ENCODE results near the gene TXNRD3. TPM values are rescaled to one million over a fixed set of nuclear protein-coding genes. Genes with fewer than 3 reads are reported as not detected.

The TXNRD3 gene
- total RNA-seq, 1 experiment from 2014 or later = 17.0 TPM

GRCh38 chr3:126557761-126558160, 97.2 kb downstream of the TXNRD3 start:
- intact Hi-C loops (cut with micrococcal nuclease; ENCODE audit: unreplicated experiment) = no loop called here
- H3K27ac Mint-ChIP-seq (ENCODE audit: unreplicated experiment) = no peak overlapping the region
- no peaks in the 10 kb centered on the region for H3K36me3 Mint-ChIP-seq (ENCODE audit: insufficient read depth, unreplicated experiment)
- no peaks in the 10 kb centered on the region for H3K9me3 Mint-ChIP-seq (ENCODE audit: low read depth, unreplicated experiment)
- H3K4me1 Mint-ChIP-seq (ENCODE audit: low read depth, unreplicated experiment) = no peaks in the 10 kb centered on the region
- H3K4me3 Mint-ChIP-seq (ENCODE audit: low read depth, unreplicated experiment) = no peak overlapping the region
- BruUV-seq (replicated peaks) = no TSS peak
- no peak for DNase-seq
- TF ChIP-seq CTCF (IDR thresholded peaks at IDR 0.05; ENCODE audit: unreplicated experiment) = no peak
- CTCF ChIA-PET = interaction anchor here (1.2 kb wide), 1 partner anchor 14 kb away, joined by 3 read pairs; no protein-coding TSS in a partner anchor
- H3K27me3 Mint-ChIP-seq (ENCODE audit: unreplicated experiment) = peaks cover 30% of the 10 kb centered on the region

- no peak overlapping the region for H3K27ac Mint-ChIP-seq (ENCODE audit: unreplicated experiment)
Measured at GRCh38 chr3:126557415-126557745, 97.5 kb downstream of the TXNRD3 start.

More at GRCh38 chr3:126557415-126557745, 97.5 kb downstream of the TXNRD3 start:
- intact Hi-C loops (cut with micrococcal nuclease; ENCODE audit: unreplicated experiment) = no loop called here
- no peak for DNase-seq
- CTCF ChIA-PET = interaction anchor here (0.6 kb wide), 1 partner anchor 67 kb away, joined by 6 read pairs; no protein-coding TSS in a partner anchor
- no peaks in the 10 kb centered on the region for H3K4me1 Mint-ChIP-seq (ENCODE audit: low read depth, unreplicated experiment)
- no peak for TF ChIP-seq CTCF (IDR thresholded peaks at IDR 0.05; ENCODE audit: unreplicated experiment)
- peaks cover 26% of the 10 kb centered on the region for H3K27me3 Mint-ChIP-seq (ENCODE audit: unreplicated experiment)
- H3K9me3 Mint-ChIP-seq (ENCODE audit: low read depth, unreplicated experiment) = no peaks in the 10 kb centered on the region
- no peak overlapping the region for H3K4me3 Mint-ChIP-seq (ENCODE audit: low read depth, unreplicated experiment)
- H3K36me3 Mint-ChIP-seq (ENCODE audit: insufficient read depth, unreplicated experiment) = no peaks in the 10 kb centered on the region
- no TSS peak for BruUV-seq (replicated peaks)

Other genes starting within 250 kb of the TXNRD3 start
- gene ZXDC, start 179.2 kb downstream of the TXNRD3 start, total RNA-seq (2022) = 62.3 and 63.8 TPM in 2 replicates
- not detected in 2 replicates for gene UROC1, start 137.4 kb downstream of the TXNRD3 start, total RNA-seq (2022)
- 1.1 and 1.3 TPM in 2 replicates for gene CHST13, start 131.0 kb downstream of the TXNRD3 start, total RNA-seq (2022)
- not detected in 2 replicates for gene C3orf22, start 96.2 kb downstream of the TXNRD3 start, total RNA-seq (2022)
- 38.9 and 45.9 TPM in 2 replicates for gene CHCHD6, start 49.1 kb upstream of the TXNRD3 start, total RNA-seq (2022)